ENCODE results near the gene NOS1AP.
A peak's percentile ranks its signal among the peaks of the same experiment; 100 is the strongest.
"Not testable (repeated sequence)": the region's sequence is repeated elsewhere in the genome, so short reads cannot be mapped to it uniquely, and the experiment has no call there.

Gene NOS1AP

GRCh38 chr1:162389021-162389818 lies 319.7 kb downstream of the NOS1AP start:
- no peak for DNase-seq

- no peak for DNase-seq
Observed at GRCh38 chr1:162389971-162390370, 320.5 kb downstream of the NOS1AP start.

- DNase-seq, result no peak
Observed at GRCh38 chr1:162390396-162391185, 321.1 kb downstream of the NOS1AP start.

- peak; percentile 28 for DNase-seq
Observed at GRCh38 chr1:162391790-162392563, 322.5 kb downstream of the NOS1AP start.

GRCh38 chr1:162396201-162396906 lies 326.9 kb downstream of the NOS1AP start:
- no peak for DNase-seq

- DNase-seq, result no peak
Observed at GRCh38 chr1:162397039-162397448, 327.6 kb downstream of the NOS1AP start.

GRCh38 chr1:162397943-162398560 lies 328.6 kb downstream of the NOS1AP start:
- DNase-seq, result no peak

GRCh38 chr1:162398999-162399580 lies 329.6 kb downstream of the NOS1AP start:
- DNase-seq, result no peak

- no peak for DNase-seq
Observed at GRCh38 chr1:162400790-162401355, 331.4 kb downstream of the NOS1AP start.

- DNase-seq, result no peak
Observed at GRCh38 chr1:162404550-162405160, 335.2 kb downstream of the NOS1AP start.

- DNase-seq, result no peak
Observed at GRCh38 chr1:162405800-162406199, 336.3 kb downstream of the NOS1AP start.

- no peak for DNase-seq
Observed at GRCh38 chr1:162406811-162407210, 337.3 kb downstream of the NOS1AP start.

GRCh38 chr1:162407539-162407938 lies 338.0 kb downstream of the NOS1AP start:
- DNase-seq, result no peak

- DNase-seq, result no peak
Observed at GRCh38 chr1:162412002-162412401, 342.5 kb downstream of the NOS1AP start, which contains the start of gene SH2D1B. SH2D1B (minus strand) TSS chr1:162412136; CDS start chr1:162412016, 120 bp downstream.

- DNase-seq, result no peak
Observed at GRCh38 chr1:162416215-162416614, 346.7 kb downstream of the NOS1AP start.

GRCh38 chr1:162416909-162417308 lies 347.4 kb downstream of the NOS1AP start:
- DNase-seq, result no peak

GRCh38 chr1:162417650-162418049 lies 348.2 kb downstream of the NOS1AP start:
- DNase-seq, result no peak

GRCh38 chr1:162418584-162418983 lies 349.1 kb downstream of the NOS1AP start:
- DNase-seq, result not testable (repeated sequence)

GRCh38 chr1:162419450-162419931 lies 350.0 kb downstream of the NOS1AP start:
- DNase-seq, result not testable (repeated sequence)
